ENCODE measurements around the gene MDC1. TPM values are rescaled to one million over a fixed set of nuclear protein-coding genes. Genes with fewer than 3 reads are reported as not detected.
"Not testable (repeated sequence)": the region's sequence is repeated elsewhere in the genome, so short reads cannot be mapped to it uniquely, and the experiment has no call there.

The MDC1 gene
- total and polyA plus RNA-seq, 2 experiments from 2014 or later: 4.9 to 7.1 TPM

GRCh38 chr6:30722280-30723112 lies 5.4 kb upstream of the MDC1 start:
- Histone ChIP-seq H3K9me2 (ENCODE audit: insufficient read depth) (no peaks in the 10 kb centered on the region), H3K4me1 (ENCODE audit: insufficient read depth) (peaks cover 57% of the 10 kb centered on the region), H4K20me1 (ENCODE audit: insufficient read depth) (peaks cover 19% of the 10 kb centered on the region; the same call in 1 of the 2 replicates), H3K9ac (peak overlapping the region; percentile 99), H3K9me3 (ENCODE audit: low read depth) (no peaks in the 10 kb centered on the region), H3K4me2 (ENCODE audit: unreplicated experiment) (peak overlapping the region; percentile 93), H3K27ac (peak overlapping the region; percentile 95), H3F3A (ENCODE audit: insufficient read depth) (peaks cover 81% of the 10 kb centered on the region), H3K79me2 (ENCODE audit: insufficient read depth) (peaks cover 71% of the 10 kb centered on the region), H3K4me3 (peak overlapping the region; percentile 97), H3K36me3 (ENCODE audit: low read depth) (peaks cover 35% of the 10 kb centered on the region), H3K27me3 (replicated peaks; ENCODE audit: insufficient read depth) (no peaks in the 10 kb centered on the region), H2AFZ (no peak overlapping the region)
- 5% methylated on average over 27 of the region's 27 CpGs for WGBS, 2 experiments (ENCODE audit: low coverage in 1 of 2, low lambda C conversion rate in 2 of 2, missing lambda C conversion rate in 2 of 2)
- in situ Hi-C loops (cut with MboI): no loop called here
- peak; percentile 79 for DNase-seq
- TF ChIP-seq EZH2 (IDR thresholded peaks at IDR 0.05; ENCODE audit: insufficient read depth, poor library complexity, severe bottlenecking) (no peak), EZH2phosphoT487 (IDR thresholded peaks at IDR 0.05; ENCODE audit: insufficient read depth, low read depth) (no peak)

GRCh38 chr6:30722025-30722279 lies 4.9 kb upstream of the MDC1 start:
- H3K9me3 ChIP-seq (ENCODE audit: low read depth); H3K9me2 ChIP-seq (ENCODE audit: insufficient read depth); in situ Hi-C loops (cut with MboI); H3K27me3 ChIP-seq (replicated peaks; ENCODE audit: insufficient read depth); H2AFZ ChIP-seq: not testable (repeated sequence)
- peaks cover 72% of the 10 kb centered on the region for H3K79me2 ChIP-seq (ENCODE audit: insufficient read depth)
- H3F3A ChIP-seq (ENCODE audit: insufficient read depth): peaks cover 76% of the 10 kb centered on the region
- H3K9ac ChIP-seq: peak overlapping the region; percentile 99
- DNase-seq: peak; percentile 68
- peaks cover 33% of the 10 kb centered on the region for H3K36me3 ChIP-seq (ENCODE audit: low read depth)
- peaks cover 19% of the 10 kb centered on the region; the same call in 1 of the 2 replicates for H4K20me1 ChIP-seq (ENCODE audit: insufficient read depth)
- peak overlapping the region; percentile 97 for H3K4me3 ChIP-seq
- WGBS, 2 experiments (ENCODE audit: low coverage in 1 of 2, low lambda C conversion rate in 2 of 2, missing lambda C conversion rate in 2 of 2): 0 to 1% methylated on average over 10 of the region's 10 CpGs
- peak overlapping the region; percentile 93 for H3K4me2 ChIP-seq (ENCODE audit: unreplicated experiment)
- H3K4me1 ChIP-seq (ENCODE audit: insufficient read depth): peaks cover 52% of the 10 kb centered on the region
- peak overlapping the region; percentile 95 for H3K27ac ChIP-seq

GRCh38 chr6:30721198-30722024 lies 4.3 kb upstream of the MDC1 start:
- no peak for TF ChIP-seq EZH2 (IDR thresholded peaks at IDR 0.05; ENCODE audit: insufficient read depth, poor library complexity, severe bottlenecking)
- TF ChIP-seq EZH2phosphoT487 (IDR thresholded peaks at IDR 0.05; ENCODE audit: insufficient read depth, low read depth): no peak
- peaks cover 77% of the 10 kb centered on the region for H3K79me2 ChIP-seq (ENCODE audit: insufficient read depth)
- 1 to 2% methylated on average over 38 to 48 of the region's 71 CpGs for WGBS, 2 experiments (ENCODE audit: low coverage in 1 of 2, low lambda C conversion rate in 2 of 2, missing lambda C conversion rate in 2 of 2)
- H3K9me3 ChIP-seq (ENCODE audit: low read depth): no peaks in the 10 kb centered on the region
- peak; percentile 98 for DNase-seq
- in situ Hi-C loops (cut with MboI): no loop called here
- H4K20me1 ChIP-seq (ENCODE audit: insufficient read depth): peaks cover 19% of the 10 kb centered on the region; the same call in 1 of the 2 replicates
- H3K9ac ChIP-seq: peak overlapping the region; percentile 99
- peak overlapping the region; percentile 95 for H3K27ac ChIP-seq
- no peak overlapping the region for H2AFZ ChIP-seq
- peak overlapping the region; percentile 97 for H3K4me3 ChIP-seq
- H3K9me2 ChIP-seq (ENCODE audit: insufficient read depth): no peaks in the 10 kb centered on the region
- peaks cover 33% of the 10 kb centered on the region for H3K36me3 ChIP-seq (ENCODE audit: low read depth)
- H3F3A ChIP-seq (ENCODE audit: insufficient read depth): peaks cover 71% of the 10 kb centered on the region
- H3K27me3 ChIP-seq (replicated peaks; ENCODE audit: insufficient read depth): no peaks in the 10 kb centered on the region
- peak overlapping the region; percentile 93 for H3K4me2 ChIP-seq (ENCODE audit: unreplicated experiment)
- peaks cover 50% of the 10 kb centered on the region for H3K4me1 ChIP-seq (ENCODE audit: insufficient read depth)

DNA sequence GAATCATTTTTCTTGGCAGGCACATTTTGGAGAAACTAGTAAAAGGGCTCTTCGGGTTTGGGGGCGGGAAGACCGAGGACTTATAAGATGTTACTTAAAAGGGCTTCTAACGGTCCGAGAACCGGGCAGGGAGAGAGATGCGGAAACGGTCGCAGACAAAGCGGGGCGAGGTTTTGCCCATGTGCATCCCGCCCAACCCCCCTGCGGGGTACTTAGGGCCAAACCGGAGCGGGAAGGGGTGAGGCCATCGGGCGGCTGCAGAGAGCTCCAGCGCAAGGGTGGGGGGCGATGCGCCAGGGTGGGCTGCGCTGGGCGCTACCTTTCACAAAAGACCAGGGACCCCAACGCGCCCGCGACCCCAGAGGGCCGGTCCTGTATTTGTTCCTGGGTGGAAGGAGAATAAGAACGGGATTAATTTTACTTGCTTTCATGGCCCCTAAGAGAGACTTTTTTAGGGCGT lies 3.7 kb upstream of the MDC1 start:
- 1 to 3% methylated on average over 21 to 29 of the region's 29 CpGs for WGBS, 2 experiments (ENCODE audit: low coverage in 1 of 2, low lambda C conversion rate in 2 of 2, missing lambda C conversion rate in 2 of 2)
- peak; percentile 80 for DNase-seq
- H4K20me1 ChIP-seq (ENCODE audit: insufficient read depth): peaks cover 19% of the 10 kb centered on the region; the same call in 1 of the 2 replicates

More for the DNA sequence above, 3.7 kb upstream of the MDC1 start:
- peaks cover 32% of the 10 kb centered on the region for H3K36me3 ChIP-seq (ENCODE audit: low read depth)
- H3K27ac ChIP-seq: peak overlapping the region; percentile 95
- H3K4me2 ChIP-seq (ENCODE audit: unreplicated experiment): peak overlapping the region; percentile 87
- peaks cover 67% of the 10 kb centered on the region for H3F3A ChIP-seq (ENCODE audit: insufficient read depth)
- H3K9me2 ChIP-seq (ENCODE audit: insufficient read depth): no peaks in the 10 kb centered on the region
- no peaks in the 10 kb centered on the region for H3K27me3 ChIP-seq (replicated peaks; ENCODE audit: insufficient read depth)
- H3K9me3 ChIP-seq (ENCODE audit: low read depth): no peaks in the 10 kb centered on the region
- peak overlapping the region; percentile 99 for H3K9ac ChIP-seq
- no peak overlapping the region for H2AFZ ChIP-seq
- TF ChIP-seq EZH2phosphoT487 (IDR thresholded peaks at IDR 0.05; ENCODE audit: insufficient read depth, low read depth): no peak
- no peak for TF ChIP-seq EZH2 (IDR thresholded peaks at IDR 0.05; ENCODE audit: insufficient read depth, poor library complexity, severe bottlenecking)
- in situ Hi-C loops (cut with MboI): no loop called here
- H3K4me1 ChIP-seq (ENCODE audit: insufficient read depth): peaks cover 49% of the 10 kb centered on the region
- peaks cover 83% of the 10 kb centered on the region for H3K79me2 ChIP-seq (ENCODE audit: insufficient read depth)
- H3K4me3 ChIP-seq: peak overlapping the region; percentile 97
